GM18870 (cell line): ENCODE measurements around the gene SMC3.
"Not testable (repeated sequence)": the region's sequence is repeated elsewhere in the genome, so short reads cannot be mapped to it uniquely, and the experiment has no call there.

Experiments used
- ATAC-seq: cut with Tn5 transposase; IDR thresholded peaks from one replicate; pipeline ENCODE4 v1.9.1; 2021; ENCODE audit warnings: moderate library complexity; ENCODE audit not compliant: unreplicated experiment

The SMC3 gene

GRCh38 chr10:110567201-110568054 lies at the start of gene SMC3:
Gene SMC3 (plus strand): TSS chr10:110567695. CDS start chr10:110567817, 122 bp downstream.
- peak; percentile 80 for ATAC-seq

GRCh38 chr10:110522365-110522988 lies 45.0 kb upstream of the SMC3 start:
- ATAC-seq, result no peak

- ATAC-seq, result no peak
These were observed 43.8 kb upstream of the SMC3 start for GRCh38 chr10:110523736-110524135.

GRCh38 chr10:110524179-110524858 lies 43.2 kb upstream of the SMC3 start:
- no peak for ATAC-seq

DNA sequence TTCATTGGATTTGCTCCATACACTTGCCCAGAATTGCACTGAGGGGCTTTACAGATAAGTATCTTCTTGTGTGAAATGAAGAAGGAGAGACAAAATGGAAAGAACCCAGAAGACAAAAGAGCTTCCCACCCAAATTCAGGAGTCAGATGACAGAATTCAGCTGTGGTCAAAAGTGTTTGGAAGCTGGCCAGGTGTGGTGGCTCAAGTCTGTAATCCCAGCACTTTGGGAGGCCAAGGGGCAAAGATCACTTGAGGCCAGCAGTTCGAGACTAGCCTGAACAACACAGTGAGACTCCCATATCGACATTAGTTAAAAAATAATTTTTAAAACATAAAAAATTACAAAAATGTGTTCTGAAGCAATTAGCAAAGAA lies 42.6 kb upstream of the SMC3 start:
- ATAC-seq, result no peak

GRCh38 chr10:110525349-110526260 lies 41.9 kb upstream of the SMC3 start:
- ATAC-seq, result no peak

GRCh38 chr10:110527731-110528171 lies 39.7 kb upstream of the SMC3 start:
- ATAC-seq, result no peak

DNA sequence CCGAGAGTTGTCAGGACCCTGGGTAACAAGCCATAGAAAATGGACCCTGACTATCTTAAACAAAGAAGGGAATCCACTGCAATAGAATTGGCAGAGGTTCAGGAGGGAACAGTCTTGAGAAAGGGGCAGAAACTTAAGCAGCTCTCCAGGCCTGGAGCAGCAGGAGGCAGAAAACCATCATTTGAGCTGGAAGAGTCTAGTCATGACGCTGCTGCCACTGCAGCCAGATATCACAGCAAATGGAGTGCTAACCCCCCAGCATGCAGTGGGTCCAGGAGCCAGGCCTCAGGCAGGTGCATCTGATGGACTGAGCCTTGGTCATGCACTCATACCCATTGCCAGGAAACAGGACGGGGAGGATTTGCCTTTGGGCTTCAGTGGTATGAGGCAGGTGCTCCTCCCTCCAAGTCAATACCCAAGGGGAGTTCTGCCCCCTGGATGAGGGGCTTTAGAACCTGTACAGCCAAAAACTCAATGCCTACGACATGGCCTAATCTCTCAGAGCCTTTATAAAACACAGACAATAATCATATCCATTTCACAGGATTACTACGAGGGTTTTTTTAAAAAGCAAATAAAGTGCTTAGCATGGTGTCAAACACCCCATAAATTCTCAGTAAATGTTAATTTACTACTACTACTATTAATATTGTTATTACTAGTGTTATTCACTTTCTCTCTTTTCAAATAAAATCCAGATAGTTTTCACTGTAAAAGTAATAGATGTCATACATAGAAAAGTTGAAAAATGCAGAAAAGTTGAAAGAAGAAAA lies 39.1 kb upstream of the SMC3 start:
- ATAC-seq, result peak; percentile 6

DNA sequence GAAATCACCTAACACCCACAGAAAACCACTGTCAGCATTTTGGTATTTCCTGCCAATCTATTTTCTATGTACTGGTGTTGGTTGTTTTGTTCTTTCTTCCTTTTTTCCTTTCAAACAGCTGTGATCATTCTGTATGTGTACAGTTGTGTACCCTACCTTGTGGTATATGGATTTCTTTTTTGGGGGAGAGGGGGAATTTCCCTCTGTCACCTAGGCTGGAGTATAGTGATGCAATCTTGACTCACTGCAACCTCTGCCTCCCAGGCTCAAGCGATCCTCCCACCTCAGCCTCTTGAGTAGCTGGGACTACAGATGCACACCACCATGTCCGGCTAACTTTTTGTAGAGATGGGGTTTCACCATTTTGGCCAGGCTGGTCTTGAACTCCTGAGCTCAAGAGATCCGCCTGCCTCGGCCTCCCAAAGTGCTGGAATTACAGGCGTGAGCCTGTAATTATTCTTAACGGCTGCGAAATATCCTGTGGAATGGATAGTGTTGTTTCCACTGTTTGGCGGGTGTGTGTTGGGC lies 38.4 kb upstream of the SMC3 start:
- ATAC-seq, result peak; percentile 89

DNA sequence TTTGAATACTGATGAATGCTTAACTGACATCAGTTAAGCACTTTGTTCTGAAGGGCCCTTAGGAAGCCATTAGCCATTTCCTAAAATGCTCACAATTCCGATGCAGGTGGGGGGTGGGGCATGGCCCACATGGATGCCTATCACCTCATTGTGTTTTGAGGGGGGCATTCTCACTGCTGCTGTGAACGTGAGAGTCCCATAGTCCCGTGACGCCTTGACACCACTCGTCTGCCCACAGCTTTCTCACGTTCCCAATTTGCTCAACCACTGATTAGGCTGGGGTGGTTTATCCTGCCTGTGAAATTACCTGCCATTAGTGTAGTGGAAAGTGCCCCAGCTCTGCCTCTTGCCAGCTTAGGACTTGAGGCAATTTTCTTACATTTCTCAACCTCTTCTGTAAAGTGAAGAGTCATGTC lies 37.9 kb upstream of the SMC3 start:
- no peak for ATAC-seq

DNA sequence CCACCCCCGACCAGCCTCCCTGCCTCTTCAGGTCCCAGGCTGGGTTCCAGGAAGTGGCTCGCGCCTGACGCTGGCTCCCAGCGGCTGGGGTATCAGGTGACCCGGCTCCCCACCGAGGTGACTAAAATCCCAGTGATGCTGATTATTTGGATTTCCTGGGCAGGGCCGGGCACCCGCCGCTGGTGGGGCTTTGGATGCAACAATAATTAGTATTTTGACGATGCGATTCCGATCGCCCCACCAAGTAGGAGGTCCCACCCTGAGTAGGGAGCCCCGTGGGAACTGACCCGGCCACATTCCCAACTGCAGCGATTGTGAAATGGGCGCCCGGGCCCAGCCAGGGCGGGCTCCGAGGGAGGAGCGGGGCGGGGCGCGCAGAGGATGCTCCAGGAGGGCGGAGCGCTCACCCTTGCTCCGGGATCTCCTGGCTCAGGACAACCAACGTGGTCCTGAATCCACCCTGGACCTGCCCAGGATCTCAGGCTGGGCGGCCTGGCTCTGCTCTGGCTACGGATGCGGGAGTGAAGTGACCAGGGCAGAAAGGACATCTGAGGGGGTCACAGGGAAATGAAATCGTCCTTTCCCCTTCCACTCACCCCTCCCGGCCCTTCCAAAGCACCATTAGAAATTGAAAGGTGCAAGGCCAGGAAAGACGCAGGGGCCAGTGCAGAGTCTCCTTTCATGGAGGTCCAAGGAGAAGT lies 37.2 kb upstream of the SMC3 start:
- ATAC-seq, result no peak

- no peak for ATAC-seq
These were observed 35.8 kb upstream of the SMC3 start for GRCh38 chr10:110531687-110532086.

GRCh38 chr10:110532628-110533027 lies 34.9 kb upstream of the SMC3 start:
- ATAC-seq, result not testable (repeated sequence)

DNA sequence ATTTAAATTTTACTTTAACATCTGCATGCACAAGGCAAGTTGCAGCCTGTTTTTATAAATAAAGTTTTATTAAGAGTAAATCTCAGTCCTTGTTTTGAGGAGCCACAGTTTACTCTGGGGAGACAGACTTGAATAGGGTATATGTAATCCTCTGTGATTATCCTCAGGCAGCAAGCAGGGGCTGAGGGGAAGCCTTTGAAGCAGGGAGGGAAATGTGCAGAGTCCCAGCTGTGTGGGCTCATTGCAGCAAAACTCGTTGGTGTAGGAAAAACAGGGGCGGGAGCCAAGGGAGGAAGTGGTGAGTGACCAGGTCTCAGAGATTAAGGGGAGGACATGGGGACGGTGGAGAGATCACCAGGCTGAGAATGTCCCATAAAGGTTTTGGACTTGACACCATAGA lies 34.3 kb upstream of the SMC3 start:
- ATAC-seq, result no peak

GRCh38 chr10:110534571-110534970 lies 32.9 kb upstream of the SMC3 start:
- no peak for ATAC-seq

DNA sequence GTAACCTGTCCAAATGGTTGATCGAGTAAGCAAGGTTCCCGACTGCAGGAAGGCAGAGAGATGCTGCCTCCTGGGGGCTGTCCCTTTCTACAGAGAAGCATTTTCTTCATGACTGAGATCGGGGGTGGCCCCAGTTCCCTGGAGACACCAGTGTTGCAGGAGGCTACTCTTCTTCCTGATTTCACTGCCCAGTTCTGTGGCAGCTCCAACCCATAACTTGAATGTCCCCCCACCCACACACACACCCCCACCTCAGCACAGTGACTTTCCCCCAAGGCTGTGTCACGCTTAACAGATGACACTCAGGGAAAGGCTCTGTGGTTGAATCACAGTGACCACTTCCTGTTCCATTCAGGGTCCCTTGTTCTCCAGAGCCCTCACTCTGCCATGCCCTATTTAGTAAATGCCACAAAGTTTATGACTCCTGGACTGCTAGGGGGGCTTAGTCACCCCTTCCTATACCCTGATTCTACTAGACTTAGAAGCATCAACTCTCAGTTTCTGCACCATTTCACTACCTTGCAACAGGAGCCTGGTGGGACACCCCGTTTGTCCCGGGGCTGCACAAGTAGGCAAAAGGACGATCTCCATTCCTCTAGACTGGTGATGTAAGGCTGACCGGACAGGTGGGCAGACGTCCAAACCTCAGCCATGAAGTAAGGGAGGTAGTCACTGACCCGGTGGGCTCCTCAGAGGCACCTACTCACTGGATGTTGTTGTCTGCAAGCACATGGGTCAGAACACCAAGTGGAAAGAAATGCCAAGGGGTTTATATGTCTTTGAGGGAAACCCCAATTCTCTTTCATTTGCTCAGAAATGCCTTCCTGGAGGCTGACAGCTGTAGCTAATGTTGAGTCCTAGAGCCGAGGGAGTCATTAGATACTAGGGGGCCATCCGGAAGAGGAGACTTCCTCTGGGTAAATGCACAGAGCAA lies 31.3 kb upstream of the SMC3 start:
- peak; percentile 78 for ATAC-seq

DNA sequence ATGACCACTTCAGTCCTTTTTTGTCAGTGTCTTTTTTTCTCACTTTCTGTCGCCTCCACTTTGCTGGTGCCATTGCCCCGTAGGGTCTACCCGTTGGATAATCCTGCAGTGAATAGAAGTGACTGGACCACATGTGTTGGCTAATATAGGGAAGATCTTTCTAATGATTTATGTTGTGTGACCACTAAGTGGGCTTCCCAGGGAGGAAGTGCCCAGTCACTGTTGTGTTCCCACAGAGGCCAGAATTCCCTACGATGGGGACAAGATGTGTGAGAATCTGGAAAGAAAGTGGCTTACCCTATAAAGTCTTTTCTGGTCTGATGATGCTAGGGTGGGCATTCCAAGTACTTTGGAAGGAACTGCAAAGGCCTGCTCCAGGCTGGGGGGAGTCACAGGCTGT lies 28.4 kb upstream of the SMC3 start:
- no peak for ATAC-seq

DNA sequence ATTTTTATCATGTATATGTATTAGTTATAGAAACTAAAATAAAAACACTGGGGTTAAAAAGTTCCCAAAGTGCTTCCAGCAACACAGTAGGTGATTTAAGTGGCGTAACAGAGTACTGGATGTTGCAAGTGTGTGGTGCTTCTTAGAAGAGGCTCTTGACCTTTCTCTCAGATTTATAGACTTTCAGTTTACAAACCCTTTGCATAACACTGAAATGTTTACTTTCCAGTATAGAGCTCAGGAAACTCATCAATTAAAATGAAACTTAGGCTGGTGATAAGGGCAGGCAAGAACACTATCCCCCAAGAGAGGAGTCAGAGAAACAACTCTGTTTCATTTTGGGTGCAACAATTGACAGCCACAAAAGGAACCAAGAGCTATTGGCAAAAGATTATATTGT lies 27.5 kb upstream of the SMC3 start:
- no peak for ATAC-seq
